Neural cell (in vitro differentiated cells): ENCODE results near the gene OTUD5. TPM values are rescaled to one million over a fixed set of nuclear protein-coding genes. Genes with fewer than 3 reads are reported as not detected.

Experiments used
- H2AFZ ChIP-seq: fragments of 200-600, 300-800 bp; sonication (generic), shearing (Covaris generic); 2 replicates; pipeline ENCODE4 v1.6.0; 2014; ENCODE audit warnings: low read depth, mild to moderate bottlenecking, antibody characterized with exemption, low read length, moderate library complexity
- H3F3A ChIP-seq: fragments of 200-600 bp; shearing (Covaris generic); 2 replicates; pipeline ENCODE4 v1.6.1; 2016; ENCODE audit warnings: mild to moderate bottlenecking, moderate library complexity, mixed read lengths, antibody characterized with exemption, low read length; ENCODE audit not compliant: insufficient read depth, poor library complexity, severe bottlenecking
- H3K27ac ChIP-seq: fragments of 200-600, 300-800 bp; sonication (generic), shearing (Covaris generic); 2 replicates; pipeline ENCODE4 v1.5.1; 2014; ENCODE audit warnings: mild to moderate bottlenecking, low read length, moderate library complexity
- H3K27me3 ChIP-seq: fragments of 300-800, 200-600 bp; sonication (generic), shearing (Covaris generic); 2 replicates; pipeline ENCODE4 v1.6.0; 2014; ENCODE audit warnings: mild to moderate bottlenecking, low read depth, low read length, moderate library complexity; ENCODE audit not compliant: insufficient read depth
- H3K36me3 ChIP-seq: fragments of 300-800, 200-600 bp; sonication (generic), shearing (Covaris generic); 2 replicates; pipeline ENCODE4 v1.5.1; 2014; ENCODE audit warnings: mild to moderate bottlenecking, antibody characterized with exemption, low read length, moderate library complexity; ENCODE audit not compliant: insufficient read depth
- H3K4me2 ChIP-seq: fragments of 300-800, 200-600 bp; sonication (generic), shearing (Covaris generic); 2 replicates; pipeline ENCODE4 v1.6.0; 2014; ENCODE audit warnings: mild to moderate bottlenecking, low read length
- H3K4me3 ChIP-seq: fragments of 300-800, 200-600 bp; sonication (generic), shearing (Covaris generic); 2 replicates; pipeline ENCODE4 v1.5.1; 2014; ENCODE audit warnings: mild to moderate bottlenecking, low read length, moderate library complexity
- H3K79me2 ChIP-seq: fragments of 200-600 bp; shearing (Covaris generic); replicated peaks from 2 replicates; pipeline ENCODE4 v1.6.0; 2014; ENCODE audit warnings: mild to moderate bottlenecking, low read length, moderate library complexity; ENCODE audit not compliant: insufficient read depth
- H3K9ac ChIP-seq: fragments of 300-800, 200-600 bp; sonication (generic), shearing (Covaris generic); 2 replicates; pipeline ENCODE4 v1.6.1; 2016; ENCODE audit warnings: mild to moderate bottlenecking, low read length, mixed read lengths
- H3K9me2 ChIP-seq: fragments of 200-600 bp; shearing (Covaris generic); 2 replicates; pipeline ENCODE4 v1.6.1; 2016; ENCODE audit warnings: mild to moderate bottlenecking, low read length, mixed read lengths; ENCODE audit not compliant: insufficient read depth
- H3K9me3 ChIP-seq: fragments of 200-600, 300-800 bp; sonication (generic), shearing (Covaris generic); 2 replicates; pipeline ENCODE4 v1.6.1; 2016; ENCODE audit warnings: mild to moderate bottlenecking, mixed run types, low read length, moderate library complexity, mixed read lengths
- H4K20me1 ChIP-seq: fragments of 200-600 bp; shearing (Covaris generic); 2 replicates; pipeline ENCODE4 v1.6.1; 2016; ENCODE audit warnings: mild to moderate bottlenecking, mixed run types; ENCODE audit not compliant: insufficient read depth
- EP300 ChIP-seq: fragments of 450-650 bp; conservative IDR thresholded peaks from 2 replicates; pipeline ENCODE4 v1.6.1; 2014; ENCODE audit warnings: antibody characterized with exemption, mild to moderate bottlenecking, moderate library complexity; ENCODE audit not compliant: poor library complexity, severe bottlenecking
- EZH2 ChIP-seq: fragments of 200-600, 300-800 bp; shearing (Covaris generic), sonication (generic); IDR thresholded peaks from 2 replicates; pipeline ENCODE4 v1.6.1; 2014; ENCODE audit warnings: antibody characterized with exemption, low read length, borderline replicate concordance, mild to moderate bottlenecking; ENCODE audit not compliant: insufficient read depth, poor library complexity, severe bottlenecking
- MXI1 ChIP-seq: fragments of 450-650 bp; conservative IDR thresholded peaks from 2 replicates; pipeline ENCODE4 v1.6.1; 2014; ENCODE audit warnings: antibody characterized with exemption, mild to moderate bottlenecking; ENCODE audit not compliant: poor library complexity, severe bottlenecking
- POLR2AphosphoS5 ChIP-seq: IDR thresholded peaks from 2 replicates; pipeline ENCODE4 v1.6.1; 2012
- RAD21 ChIP-seq: fragments of 450-650 bp; conservative IDR thresholded peaks from 2 replicates; pipeline ENCODE4 v1.6.1; 2014; ENCODE audit warnings: antibody characterized with exemption, mild to moderate bottlenecking, moderate library complexity
- SMC3 ChIP-seq: fragments of 450-650 bp; conservative IDR thresholded peaks from 2 replicates; pipeline ENCODE4 v1.6.1; 2014; ENCODE audit warnings: antibody characterized with exemption, mild to moderate bottlenecking, moderate library complexity; ENCODE audit not compliant: poor library complexity
- TAF1 ChIP-seq: IDR thresholded peaks from 2 replicates; pipeline ENCODE4 v1.6.1; 2012; ENCODE audit warnings: low read depth
- polyA plus RNA-seq: library from polyadenylated mRNA; depleted of rRNA; stranded (reverse); fragments of >200 nt; gene quantifications from 2 replicates; pipeline ENCODE4 v1.2.3, GENCODE V29; 2014
- TF ChIP-seq, protein P1 (sequence below): IDR thresholded peaks from 2 replicates; pipeline ENCODE4 v1.6.1; 2012; ENCODE audit warnings: borderline replicate concordance
- TF ChIP-seq, protein P2 (sequence below): fragments of 450-650 bp; IDR thresholded peaks from 2 replicates; pipeline ENCODE4 v1.5.1; 2014; ENCODE audit warnings: antibody characterized with exemption, mild to moderate bottlenecking, moderate library complexity; ENCODE audit not compliant: poor library complexity, severe bottlenecking

Gene OTUD5
- polyA plus RNA-seq, 1 donor from 2014 or later = 34.3 TPM

DNA sequence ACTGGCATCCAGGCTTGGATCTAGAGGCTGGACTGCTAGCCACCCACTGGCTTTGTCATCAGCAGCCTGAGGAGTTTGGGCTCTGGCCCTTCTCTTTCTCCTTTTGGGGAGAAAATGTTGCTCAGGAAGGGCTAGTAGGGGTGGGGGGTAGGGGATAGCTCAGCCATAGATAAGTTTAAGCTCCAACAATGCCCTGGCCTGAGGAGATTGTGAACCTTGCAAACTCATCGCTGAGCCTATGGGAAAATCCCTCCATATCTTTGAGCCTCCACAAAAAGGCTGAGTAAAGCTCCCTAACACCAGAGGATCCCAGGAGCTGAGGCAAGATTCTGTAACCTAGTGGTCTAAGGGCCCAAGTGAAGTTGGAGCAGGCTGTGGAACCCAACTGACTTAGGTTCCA, 8.8 kb downstream of the OTUD5 start:
- H2AFZ ChIP-seq = no peak overlapping the region

DNA sequence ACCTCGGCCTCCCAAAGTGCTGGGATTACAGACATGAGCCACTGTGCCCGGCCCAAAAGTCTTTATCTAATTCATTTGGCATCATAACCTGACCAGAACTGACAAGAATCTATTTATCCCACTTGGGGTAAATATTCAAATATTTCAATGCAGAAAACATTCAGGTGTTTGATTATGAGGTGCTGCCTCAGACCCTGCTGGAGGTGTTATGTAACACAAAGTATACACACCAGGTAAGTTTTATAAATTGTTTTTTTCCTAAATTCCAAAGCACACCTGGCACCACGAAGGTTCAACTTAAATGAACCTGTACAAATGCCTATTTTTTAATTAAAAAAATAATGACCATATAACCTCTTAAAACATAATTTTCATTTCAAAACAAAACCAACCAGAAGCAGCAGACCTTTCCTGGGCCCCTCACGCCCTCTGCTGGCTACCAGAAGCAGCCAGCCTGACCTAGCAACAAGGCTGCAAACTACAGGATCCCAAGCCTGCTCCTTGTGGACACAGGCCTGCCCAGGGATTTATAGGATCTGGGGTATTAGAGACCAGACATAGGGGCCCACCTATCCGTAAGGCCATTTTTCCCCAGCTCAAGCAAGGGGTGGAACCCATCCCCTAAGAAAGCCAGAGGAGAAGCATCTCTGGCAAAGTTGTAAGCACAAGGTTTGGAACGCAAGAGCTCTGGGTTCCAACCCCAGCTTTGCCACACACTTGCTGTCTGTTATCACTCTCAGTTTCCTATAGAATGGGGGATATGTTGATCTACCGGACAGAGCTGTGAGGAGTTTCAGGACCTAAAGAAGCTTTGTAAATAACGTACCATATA, 11.7 kb downstream of the OTUD5 start:
- H3K9me2 ChIP-seq = no peaks in the 10 kb centered on the region
- no peaks in the 10 kb centered on the region for H3K36me3 ChIP-seq
- H3K27ac ChIP-seq = no peak overlapping the region
- H4K20me1 ChIP-seq = no peaks in the 10 kb centered on the region
- no peaks in the 10 kb centered on the region for H3K9me3 ChIP-seq
- TF ChIP-seq, protein P1, sequence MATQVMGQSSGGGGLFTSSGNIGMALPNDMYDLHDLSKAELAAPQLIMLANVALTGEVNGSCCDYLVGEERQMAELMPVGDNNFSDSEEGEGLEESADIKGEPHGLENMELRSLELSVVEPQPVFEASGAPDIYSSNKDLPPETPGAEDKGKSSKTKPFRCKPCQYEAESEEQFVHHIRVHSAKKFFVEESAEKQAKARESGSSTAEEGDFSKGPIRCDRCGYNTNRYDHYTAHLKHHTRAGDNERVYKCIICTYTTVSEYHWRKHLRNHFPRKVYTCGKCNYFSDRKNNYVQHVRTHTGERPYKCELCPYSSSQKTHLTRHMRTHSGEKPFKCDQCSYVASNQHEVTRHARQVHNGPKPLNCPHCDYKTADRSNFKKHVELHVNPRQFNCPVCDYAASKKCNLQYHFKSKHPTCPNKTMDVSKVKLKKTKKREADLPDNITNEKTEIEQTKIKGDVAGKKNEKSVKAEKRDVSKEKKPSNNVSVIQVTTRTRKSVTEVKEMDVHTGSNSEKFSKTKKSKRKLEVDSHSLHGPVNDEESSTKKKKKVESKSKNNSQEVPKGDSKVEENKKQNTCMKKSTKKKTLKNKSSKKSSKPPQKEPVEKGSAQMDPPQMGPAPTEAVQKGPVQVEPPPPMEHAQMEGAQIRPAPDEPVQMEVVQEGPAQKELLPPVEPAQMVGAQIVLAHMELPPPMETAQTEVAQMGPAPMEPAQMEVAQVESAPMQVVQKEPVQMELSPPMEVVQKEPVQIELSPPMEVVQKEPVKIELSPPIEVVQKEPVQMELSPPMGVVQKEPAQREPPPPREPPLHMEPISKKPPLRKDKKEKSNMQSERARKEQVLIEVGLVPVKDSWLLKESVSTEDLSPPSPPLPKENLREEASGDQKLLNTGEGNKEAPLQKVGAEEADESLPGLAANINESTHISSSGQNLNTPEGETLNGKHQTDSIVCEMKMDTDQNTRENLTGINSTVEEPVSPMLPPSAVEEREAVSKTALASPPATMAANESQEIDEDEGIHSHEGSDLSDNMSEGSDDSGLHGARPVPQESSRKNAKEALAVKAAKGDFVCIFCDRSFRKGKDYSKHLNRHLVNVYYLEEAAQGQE = no peak
- peak; percentile 70 for TF ChIP-seq SMC3
- no peak for TF ChIP-seq MXI1
- TF ChIP-seq RAD21 = peak; percentile 62
- TF ChIP-seq TAF1 = no peak
- TF ChIP-seq, protein P2, sequence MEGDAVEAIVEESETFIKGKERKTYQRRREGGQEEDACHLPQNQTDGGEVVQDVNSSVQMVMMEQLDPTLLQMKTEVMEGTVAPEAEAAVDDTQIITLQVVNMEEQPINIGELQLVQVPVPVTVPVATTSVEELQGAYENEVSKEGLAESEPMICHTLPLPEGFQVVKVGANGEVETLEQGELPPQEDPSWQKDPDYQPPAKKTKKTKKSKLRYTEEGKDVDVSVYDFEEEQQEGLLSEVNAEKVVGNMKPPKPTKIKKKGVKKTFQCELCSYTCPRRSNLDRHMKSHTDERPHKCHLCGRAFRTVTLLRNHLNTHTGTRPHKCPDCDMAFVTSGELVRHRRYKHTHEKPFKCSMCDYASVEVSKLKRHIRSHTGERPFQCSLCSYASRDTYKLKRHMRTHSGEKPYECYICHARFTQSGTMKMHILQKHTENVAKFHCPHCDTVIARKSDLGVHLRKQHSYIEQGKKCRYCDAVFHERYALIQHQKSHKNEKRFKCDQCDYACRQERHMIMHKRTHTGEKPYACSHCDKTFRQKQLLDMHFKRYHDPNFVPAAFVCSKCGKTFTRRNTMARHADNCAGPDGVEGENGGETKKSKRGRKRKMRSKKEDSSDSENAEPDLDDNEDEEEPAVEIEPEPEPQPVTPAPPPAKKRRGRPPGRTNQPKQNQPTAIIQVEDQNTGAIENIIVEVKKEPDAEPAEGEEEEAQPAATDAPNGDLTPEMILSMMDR = peak; percentile 68
- no peak for TF ChIP-seq EZH2
- no peak for TF ChIP-seq EP300
- no peaks in the 10 kb centered on the region for H3K79me2 ChIP-seq
- H3F3A ChIP-seq = no peaks in the 10 kb centered on the region
- H3K4me3 ChIP-seq = no peak overlapping the region
- no peaks in the 10 kb centered on the region for H3K27me3 ChIP-seq
- no peak overlapping the region for H3K9ac ChIP-seq
- no peak overlapping the region for H2AFZ ChIP-seq
- no peak overlapping the region for H3K4me2 ChIP-seq

More for the DNA sequence above, 8.8 kb downstream of the OTUD5 start:
- Histone ChIP-seq H3K4me2 (no peak overlapping the region), H3K27ac (no peak overlapping the region), H3K27me3 (no peaks in the 10 kb centered on the region), H4K20me1 (no peaks in the 10 kb centered on the region), H3K9ac (no peak overlapping the region), H3K36me3 (no peaks in the 10 kb centered on the region), H3K9me2 (no peaks in the 10 kb centered on the region), H3K79me2 (no peaks in the 10 kb centered on the region), H3F3A (no peaks in the 10 kb centered on the region), H3K9me3 (no peaks in the 10 kb centered on the region), H3K4me3 (no peak overlapping the region)
- TF ChIP-seq SMC3 (no peak), POLR2AphosphoS5 (no peak), EZH2 (no peak), TAF1 (no peak), RAD21 (no peak), MXI1 (no peak), EP300 (no peak)
- TF ChIP-seq, protein P2 = no peak
- TF ChIP-seq, protein P1 = no peak
